Uterus (tissue), 4 donors: ENCODE data around the gene ZYG11B. TPM values are rescaled to one million over a fixed set of nuclear protein-coding genes. Genes with fewer than 3 reads are reported as not detected.

Source experiments
- DNase-seq, 2 donors: peaks; one replicate each; pipeline ENCODE4 v3.0.0-alpha.2; 2019 to 2020
- H3K27ac ChIP-seq, 2 donors: fragments of 200-600 bp; sonication (generic); 1 replicate in 1 of 2; 2 replicates in 1 of 2; pipeline ENCODE4 v1.5.1; 2016 to 2018
- H3K27me3 ChIP-seq, 2 donors: fragments of 200-600 bp; sonication (generic); one replicate each; pipeline ENCODE4 v1.5.1; 2018 to 2019; ENCODE audit warnings: control low read depth in 1 of 2
- H3K36me3 ChIP-seq, 2 donors: fragments of 200-600 bp; sonication (generic); one replicate each; pipeline ENCODE4 v1.5.1; 2019; ENCODE audit warnings: control low read depth in 1 of 2
- H3K4me1 ChIP-seq, 2 donors: fragments of 200-600 bp; sonication (generic); one replicate each; pipeline ENCODE4 v1.5.1; 2018 to 2019; ENCODE audit warnings: control low read depth in 1 of 2
- H3K4me3 ChIP-seq, 2 donors: fragments of 200-600 bp; sonication (generic); 1 replicate in 1 of 2; 2 replicates in 1 of 2; pipeline ENCODE4 v1.5.1; 2018 to 2019; ENCODE audit warnings: mild to moderate bottlenecking in 1 of 2
- H3K9me3 ChIP-seq, 2 donors: fragments of 200-600 bp; sonication (generic); one replicate each; pipeline ENCODE4 v1.5.1; 2019; ENCODE audit warnings: control low read depth in 1 of 2
- CTCF ChIP-seq, 4 experiments: fragments of 200-600 bp in 2 of 4; fragments of 450-650 bp in 2 of 4; sonication (generic) in 2 of 4; IDR thresholded peaks; one replicate each; pipeline ENCODE4 v1.5.1; 2016 to 2019; ENCODE audit warnings: antibody characterized with exemption in 4 of 4, mild to moderate bottlenecking in 2 of 4, moderate library complexity in 1 of 4
- POLR2A ChIP-seq, 2 donors: fragments of 450-650 bp; IDR thresholded peaks; one replicate each; pipeline ENCODE4 v1.6.1; 2016; ENCODE audit warnings: antibody characterized with exemption in 2 of 2, mild to moderate bottlenecking in 1 of 2, moderate library complexity in 1 of 2
- intact Hi-C: fragments of 100-400 bp; cut with DNase I; formaldehyde crosslinking; loops from one replicate; pipeline ENCODE4 v1.15.1; 2023; ENCODE audit warnings: low total_unique reads
- total RNA-seq, 4 donors: library from RNA; depleted of rRNA in 3 of 4; stranded (reverse); fragments of >200 nt in 3 of 4; gene quantifications; one replicate each; pipeline versions ENCODE4 v1.1.0 to v1.2.4, GENCODE V29; 2014 to 2023
- donor health status: DM: yes; HTN: yes; CAD: no.

Gene ZYG11B
- total RNA-seq, 4 donors from 2014 or later: 22.5 to 100 (median 45.8) TPM

- Histone ChIP-seq H3K4me1 (no peaks in the 10 kb centered on the region), H3K4me3 (no peak overlapping the region), H3K36me3 (no peaks in the 10 kb centered on the region), H3K9me3 (no peaks in the 10 kb centered on the region), H3K27ac (no peak overlapping the region), H3K27me3 (no peaks in the 10 kb centered on the region)
- no peak for TF ChIP-seq CTCF (IDR thresholded peaks at IDR 0.05)
- TF ChIP-seq POLR2A (IDR thresholded peaks at IDR 0.05): no peak
- intact Hi-C loops: no loop called here
- DNase-seq: no peak
Measured at GRCh38 chr1:52738893-52739292, 12.6 kb downstream of the ZYG11B start.

- no peak for DNase-seq
- no peak overlapping the region for H3K4me3 ChIP-seq
- no peak overlapping the region for H3K27ac ChIP-seq
- intact Hi-C loops: no loop called here
- no peaks in the 10 kb centered on the region for H3K36me3 ChIP-seq
- H3K9me3 ChIP-seq: no peaks in the 10 kb centered on the region
- H3K27me3 ChIP-seq: no peaks in the 10 kb centered on the region
- TF ChIP-seq POLR2A (IDR thresholded peaks at IDR 0.05) (no peak), CTCF (IDR thresholded peaks at IDR 0.05) (no peak)
- H3K4me1 ChIP-seq: no peaks in the 10 kb centered on the region
Measured at GRCh38 chr1:52739699-52740467, 13.6 kb downstream of the ZYG11B start.

- Histone ChIP-seq H3K4me3 (no peak overlapping the region), H3K4me1 (no peaks in the 10 kb centered on the region)
Measured at GRCh38 chr1:52741259-52741658, 15.0 kb downstream of the ZYG11B start.

GRCh38 chr1:52746189-52746588 is 19.9 kb downstream of the ZYG11B start:
- no peak for TF ChIP-seq POLR2A (IDR thresholded peaks at IDR 0.05)
- no peak for TF ChIP-seq CTCF (IDR thresholded peaks at IDR 0.05)
- H3K27me3 ChIP-seq: no peaks in the 10 kb centered on the region
- no peaks in the 10 kb centered on the region for H3K36me3 ChIP-seq
- intact Hi-C loops: no loop called here
- no peaks in the 10 kb centered on the region for H3K9me3 ChIP-seq
- H3K4me3 ChIP-seq: no peak overlapping the region
- no peak overlapping the region for H3K27ac ChIP-seq
- DNase-seq: no peak
- no peaks in the 10 kb centered on the region for H3K4me1 ChIP-seq

More at GRCh38 chr1:52741259-52741658, 15.0 kb downstream of the ZYG11B start:
- intact Hi-C loops: no loop called here
- TF ChIP-seq CTCF (IDR thresholded peaks at IDR 0.05): no peak
- TF ChIP-seq POLR2A (IDR thresholded peaks at IDR 0.05): no peak
- no peak overlapping the region for H3K27ac ChIP-seq
- H3K27me3 ChIP-seq: no peaks in the 10 kb centered on the region
- H3K36me3 ChIP-seq: no peaks in the 10 kb centered on the region
- no peaks in the 10 kb centered on the region for H3K9me3 ChIP-seq
- no peak for DNase-seq

- no peaks in the 10 kb centered on the region for H3K9me3 ChIP-seq
- no peaks in the 10 kb centered on the region for H3K27me3 ChIP-seq
- H3K4me1 ChIP-seq: peaks cover 0 to 6% of the 10 kb centered on the region in 2 donors
- intact Hi-C loops: no loop called here
- H3K4me3 ChIP-seq: no peak overlapping the region
- no peak overlapping the region for H3K27ac ChIP-seq
- H3K36me3 ChIP-seq: no peaks in the 10 kb centered on the region
- TF ChIP-seq CTCF (IDR thresholded peaks at IDR 0.05) (no peak), POLR2A (IDR thresholded peaks at IDR 0.05) (no peak)
- no peak for DNase-seq
Measured at GRCh38 chr1:52747450-52747849, 21.2 kb downstream of the ZYG11B start.
